Keratinocyte (primary cell): ENCODE measurements around the gene CREG2. TPM values are rescaled to one million over a fixed set of nuclear protein-coding genes. Genes with fewer than 3 reads are reported as not detected.

ENCODE experiments used
- DNase-seq: peaks from one replicate; pipeline ENCODE4 v3.0.0-alpha.2; 2011; ENCODE audit warnings: low read depth, missing footprints, low spot score
- FAIRE-seq: peaks from 2 replicates; lab custom pipeline; 2011; peaks lifted over from hg19 to GRCh38; lab: Jason Lieb, UNC
- H2AFZ ChIP-seq: 2 replicates; pipeline ENCODE4 v1.6.0; 2012; ENCODE audit warnings: low read length, control low read depth, inconsistent platforms; ENCODE audit not compliant: control insufficient read depth
- H3K27ac ChIP-seq: 2 replicates; pipeline ENCODE4 v1.5.1; 2011; ENCODE audit warnings: low read length; ENCODE audit not compliant: control insufficient read depth, insufficient read depth
- H3K27me3 ChIP-seq: 3 replicates; pipeline ENCODE4 v1.6.0; 2011; ENCODE audit warnings: low read length; ENCODE audit not compliant: control insufficient read depth, insufficient read depth; ENCODE audit errors: extremely low read depth
- H3K36me3 ChIP-seq, 2 experiments: 2 replicates in 1 of 2; 3 replicates in 1 of 2; pipeline ENCODE4 v1.5.1; 2011; ENCODE audit warnings: low read length in 2 of 2, mild to moderate bottlenecking in 1 of 2; ENCODE audit not compliant: control insufficient read depth in 2 of 2, insufficient read depth in 2 of 2; ENCODE audit errors: extremely low read depth in 1 of 2
- H3K4me1 ChIP-seq: 3 replicates; pipeline ENCODE4 v1.5.1; 2011; ENCODE audit warnings: low read length; ENCODE audit not compliant: control insufficient read depth, insufficient read depth; ENCODE audit errors: extremely low read depth
- H3K4me2 ChIP-seq: 3 replicates; pipeline ENCODE4 v1.6.0; 2011; ENCODE audit warnings: low read depth, low read length; ENCODE audit not compliant: control insufficient read depth, insufficient read depth; ENCODE audit errors: extremely low read depth
- H3K4me3 ChIP-seq, 3 experiments: fragments of 200-600 bp in 1 of 3; sonication (generic) in 1 of 3; 2 replicates in 2 of 3; 3 replicates in 1 of 3; pipeline ENCODE4 v1.5.1; 2011 to 2016; ENCODE audit warnings: low read length in 3 of 3, mild to moderate bottlenecking in 3 of 3, control low read depth in 2 of 3, inconsistent platforms in 1 of 3, low read depth in 1 of 3, mixed read lengths in 1 of 3, mixed run types in 1 of 3, moderate library complexity in 1 of 3; ENCODE audit not compliant: control insufficient read depth in 2 of 3, insufficient read depth in 2 of 3; ENCODE audit errors: extremely low read depth in 1 of 3
- H3K79me2 ChIP-seq: 2 replicates; pipeline ENCODE4 v1.6.0; 2012; ENCODE audit warnings: low read length; ENCODE audit not compliant: control insufficient read depth, insufficient read depth
- H3K9ac ChIP-seq: 3 replicates; pipeline ENCODE4 v1.6.0; 2011; ENCODE audit warnings: low read length; ENCODE audit not compliant: control insufficient read depth, insufficient read depth; ENCODE audit errors: extremely low read depth
- H3K9me1 ChIP-seq: 3 replicates; pipeline ENCODE4 v1.6.0; 2011; ENCODE audit warnings: low read length; ENCODE audit not compliant: control insufficient read depth, insufficient read depth; ENCODE audit errors: extremely low read depth
- H3K9me3 ChIP-seq: 2 replicates; pipeline ENCODE4 v1.5.1; 2012; ENCODE audit warnings: low read depth, low read length; ENCODE audit not compliant: control insufficient read depth
- H4K20me1 ChIP-seq: 3 replicates; pipeline ENCODE4 v1.6.0; 2011; ENCODE audit warnings: low read length; ENCODE audit not compliant: control insufficient read depth, insufficient read depth; ENCODE audit errors: extremely low read depth
- CTCF ChIP-seq, 3 experiments: IDR thresholded peaks in 1 of 3; conservative IDR thresholded peaks in 1 of 3; optimal IDR thresholded peaks in 1 of 3; 2 replicates in 2 of 3; 3 replicates in 1 of 3; pipeline versions ENCODE3 to v1.5.1; 2011; ENCODE audit warnings: low read length in 3 of 3, mild to moderate bottlenecking in 3 of 3, moderate library complexity in 2 of 3, control low read depth in 1 of 3, inconsistent platforms in 1 of 3; ENCODE audit not compliant: insufficient read depth in 2 of 3; ENCODE audit errors: extremely low read depth in 1 of 3
- EZH2 ChIP-seq: IDR thresholded peaks from one replicate; pipeline ENCODE4 v1.6.1; 2012; ENCODE audit warnings: inconsistent platforms, mild to moderate bottlenecking, low read length, moderate library complexity
- dilution Hi-C: fragments of 300-500 bp; cut with MboI; formaldehyde crosslinking; loops from one replicate; pipeline ENCODE4 v1.7.0; 2020; ENCODE audit warnings: low sequenced_read_pairs; ENCODE audit not compliant: extremely low pct_ligation_motif_present
- polyA plus RNA-seq, 5 experiments: library from polyadenylated mRNA; depleted of rRNA in 3 of 5; stranded (reverse) in 3 of 5; stranded (forward) in 1 of 5; unstranded in 1 of 5; fragments of >200 nt; gene quantifications; 1 replicate in 1 of 5; 2 replicates in 3 of 5; 3 replicates in 1 of 5; pipeline versions ENCODE4 v1.2.1 to v1.2.3, GENCODE V29; 2011 to 2012; ENCODE audit warnings: missing spikeins in 2 of 5, low read depth in 1 of 5, low replicate concordance in 1 of 5

CREG2 gene
- polyA plus RNA-seq, 1 donor (not counting 4 experiments of a cell fraction or from before 2014, with no cell fraction given), result 1.7 TPM

DNA sequence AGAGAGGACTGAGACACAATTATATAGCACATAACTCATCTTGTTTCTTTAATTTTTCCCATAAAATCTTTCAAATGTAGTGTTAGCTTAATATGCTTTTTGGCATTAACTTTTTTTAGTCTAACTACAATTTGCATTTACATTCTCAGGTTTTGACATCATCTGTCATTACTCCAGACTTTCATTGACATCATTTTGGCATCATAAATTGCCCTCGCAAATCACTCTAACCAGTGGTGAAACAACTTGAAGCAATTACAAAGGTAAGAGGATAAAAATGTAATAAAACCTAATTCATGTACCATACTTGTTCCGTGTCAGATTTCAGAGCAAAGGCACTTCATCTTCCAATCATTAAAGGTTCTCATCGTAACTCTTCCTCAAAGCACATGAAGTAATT, 46.2 kb upstream of the CREG2 start:
- H3K79me2 ChIP-seq, result no peaks in the 10 kb centered on the region
- H3K36me3 ChIP-seq, result no peaks in the 10 kb centered on the region
- DNase-seq (no peak), FAIRE-seq (no peak)
- dilution Hi-C loops, result no loop called here
- no peak overlapping the region for H2AFZ ChIP-seq
- H3K27ac ChIP-seq, result no peak overlapping the region
- H3K27me3 ChIP-seq, result no peaks in the 10 kb centered on the region
- peaks cover 8% of the 10 kb centered on the region for H3K4me1 ChIP-seq
- TF ChIP-seq CTCF (optimal IDR thresholded peaks at IDR 0.05 in 1 of 3, IDR thresholded peaks at IDR 0.05 in 1 of 3, conservative IDR thresholded peaks at IDR 0.05 in 1 of 3; ENCODE audit: extremely low read depth in 1 of 3, insufficient read depth in 2 of 3, low read length in 3 of 3), result no peak
- no peak for TF ChIP-seq EZH2
- H3K9me3 ChIP-seq, result no peaks in the 10 kb centered on the region
- H4K20me1 ChIP-seq, result no peaks in the 10 kb centered on the region
- no peak overlapping the region for H3K9ac ChIP-seq
- no peaks in the 10 kb centered on the region for H3K9me1 ChIP-seq
- no peak overlapping the region for H3K4me2 ChIP-seq
- no peak overlapping the region for H3K4me3 ChIP-seq

GRCh38 chr2:101432411-101433181, 45.3 kb upstream of the CREG2 start:
- Histone ChIP-seq H3K27ac (no peak overlapping the region), H3K36me3 (no peaks in the 10 kb centered on the region), H3K27me3 (no peaks in the 10 kb centered on the region), H4K20me1 (no peaks in the 10 kb centered on the region), H3K4me1 (peaks cover 8% of the 10 kb centered on the region), H3K79me2 (no peaks in the 10 kb centered on the region), H3K9ac (no peak overlapping the region), H3K4me3 (no peak overlapping the region), H3K4me2 (no peak overlapping the region), H3K9me1 (no peaks in the 10 kb centered on the region), H2AFZ (no peak overlapping the region), H3K9me3 (no peaks in the 10 kb centered on the region)
- FAIRE-seq, result no peak
- dilution Hi-C loops, result no loop called here
- no peak for DNase-seq
- TF ChIP-seq EZH2 (no peak), CTCF (optimal IDR thresholded peaks at IDR 0.05 in 1 of 3, IDR thresholded peaks at IDR 0.05 in 1 of 3, conservative IDR thresholded peaks at IDR 0.05 in 1 of 3; ENCODE audit: extremely low read depth in 1 of 3, insufficient read depth in 2 of 3, low read length in 3 of 3) (no peak)
